HepG2 (cell line): ENCODE results near the gene HAGHL. TPM values are rescaled to one million over a fixed set of nuclear protein-coding genes. Genes with fewer than 3 reads are reported as not detected.
A peak's percentile ranks its signal among the peaks of the same experiment; 100 is the strongest.

Experiments
- CAMTA2 ChIP-seq: sonication (generic); formaldehyde crosslinking; IDR thresholded peaks from 2 replicates; pipeline ENCODE4 v1.4.0; 2020; ENCODE audit warnings: mild to moderate bottlenecking, missing genetic modification reagents, borderline replicate concordance
- FOSL2 ChIP-seq: sonication (generic); formaldehyde crosslinking; IDR thresholded peaks from 2 replicates; pipeline ENCODE4 v1.4.0; 2020; ENCODE audit warnings: missing genetic modification reagents
- KDM1A ChIP-seq: IDR thresholded peaks from 2 replicates; pipeline ENCODE4 v1.6.1; 2016; ENCODE audit warnings: missing compliant biosample characterization
- KLF16 ChIP-seq, 2 experiments: sonication (generic) in 1 of 2; formaldehyde crosslinking in 1 of 2; IDR thresholded peaks; 2 replicates each; pipeline versions ENCODE4 v1.6.1 to v1.8.0; 2016 to 2023; ENCODE audit warnings: missing genetic modification reagents in 2 of 2, missing compliant biosample characterization in 1 of 2
- NFKBIZ ChIP-seq: IDR thresholded peaks from 2 replicates; pipeline ENCODE4 v1.6.1; 2018; ENCODE audit warnings: missing genetic modification reagents, missing compliant biosample characterization
- NR2F6 ChIP-seq, 2 experiments: IDR thresholded peaks; 2 replicates each; pipeline ENCODE4 v1.6.1; 2016; ENCODE audit warnings: antibody characterized with exemption in 1 of 2, mild to moderate bottlenecking in 1 of 2
- POLR2A ChIP-seq, 2 experiments: IDR thresholded peaks; 2 replicates each; pipeline ENCODE4 v1.6.1; 2011; ENCODE audit warnings: low read depth in 2 of 2, low read length in 2 of 2, mild to moderate bottlenecking in 1 of 2, moderate library complexity in 1 of 2; ENCODE audit not compliant: insufficient read depth in 1 of 2
- U2AF1 ChIP-seq: fragments of 200-400 bp; formaldehyde crosslinking; optimal IDR thresholded peaks from 2 replicates; pipeline ENCODE3; 2017; ENCODE audit warnings: mild to moderate bottlenecking, low read depth, low read length
- ZFY ChIP-seq: sonication (generic); formaldehyde crosslinking; IDR thresholded peaks from 2 replicates; pipeline ENCODE4 v1.4.0; 2020; ENCODE audit warnings: missing genetic modification reagents
- ZIK1 ChIP-seq: sonication (generic); formaldehyde crosslinking; IDR thresholded peaks from 2 replicates; pipeline ENCODE4 v1.5.0; 2020; ENCODE audit warnings: mild to moderate bottlenecking, low read depth, missing genetic modification reagents, borderline replicate concordance
- ZNF180 ChIP-seq: sonication (generic); formaldehyde crosslinking; IDR thresholded peaks from 2 replicates; pipeline ENCODE4 v1.4.0; 2020; ENCODE audit warnings: low read depth, missing genetic modification reagents, borderline replicate concordance
- ZNF441 ChIP-seq: sonication (generic); formaldehyde crosslinking; IDR thresholded peaks from 2 replicates; pipeline ENCODE4 v1.7.0; 2021; ENCODE audit warnings: missing genetic modification reagents, borderline replicate concordance
- ZSCAN31 ChIP-seq: sonication (generic); formaldehyde crosslinking; IDR thresholded peaks from 2 replicates; pipeline ENCODE4 v1.5.0; 2020; ENCODE audit warnings: low read depth, mild to moderate bottlenecking, missing genetic modification reagents
- polyA plus RNA-seq, 8 experiments: library from polyadenylated mRNA; depleted of rRNA in 3 of 8; stranded (reverse) in 7 of 8; unstranded in 1 of 8; fragments of >200 nt; fragmentation: Illumina TruSeq in 4 of 8; extraction: Trizol in 4 of 8; gene quantifications; 2 replicates each; pipeline versions ENCODE4 v1.2.1 to v1.2.3, GENCODE V29; 2011 to 2016; ENCODE audit warnings: low read depth in 4 of 8, missing spikeins in 1 of 8, mixed read lengths in 1 of 8; ENCODE audit not compliant: insufficient read depth in 1 of 8
- total RNA-seq, 5 experiments: library from RNA; depleted of rRNA; stranded (reverse); fragments of >200 nt; fragmentation: Illumina TruSeq; extraction: Trizol; gene quantifications; 2 replicates each; pipeline ENCODE4 v1.2.3, GENCODE V29; 2016; ENCODE audit warnings: low read depth in 1 of 5
- TF ChIP-seq, protein P1 (sequence below): sonication (generic); formaldehyde crosslinking; IDR thresholded peaks from 2 replicates; pipeline ENCODE4 v1.5.0; 2020; ENCODE audit warnings: missing genetic modification reagents
- TF ChIP-seq, protein P2 (sequence below): sonication (generic); formaldehyde crosslinking; IDR thresholded peaks from 2 replicates; pipeline ENCODE4 v1.9.0; 2021; ENCODE audit warnings: mild to moderate bottlenecking, missing genetic modification reagents
- TF ChIP-seq, protein P3 (sequence below): IDR thresholded peaks from 2 replicates; pipeline ENCODE4 v1.6.1; 2012; ENCODE audit warnings: low read length, improper control_type of control experiment
- TF ChIP-seq, protein P4 (sequence below): sonication (generic); formaldehyde crosslinking; IDR thresholded peaks from 2 replicates; pipeline ENCODE4 v1.4.0; 2020; ENCODE audit warnings: missing genetic modification reagents

Gene HAGHL
- total and polyA plus RNA-seq, 2 of the 13 experiments (the other 11 are each of a cell fraction or from before 2014, with no cell fraction given) = 3.4 to 8.4 TPM

DNA sequence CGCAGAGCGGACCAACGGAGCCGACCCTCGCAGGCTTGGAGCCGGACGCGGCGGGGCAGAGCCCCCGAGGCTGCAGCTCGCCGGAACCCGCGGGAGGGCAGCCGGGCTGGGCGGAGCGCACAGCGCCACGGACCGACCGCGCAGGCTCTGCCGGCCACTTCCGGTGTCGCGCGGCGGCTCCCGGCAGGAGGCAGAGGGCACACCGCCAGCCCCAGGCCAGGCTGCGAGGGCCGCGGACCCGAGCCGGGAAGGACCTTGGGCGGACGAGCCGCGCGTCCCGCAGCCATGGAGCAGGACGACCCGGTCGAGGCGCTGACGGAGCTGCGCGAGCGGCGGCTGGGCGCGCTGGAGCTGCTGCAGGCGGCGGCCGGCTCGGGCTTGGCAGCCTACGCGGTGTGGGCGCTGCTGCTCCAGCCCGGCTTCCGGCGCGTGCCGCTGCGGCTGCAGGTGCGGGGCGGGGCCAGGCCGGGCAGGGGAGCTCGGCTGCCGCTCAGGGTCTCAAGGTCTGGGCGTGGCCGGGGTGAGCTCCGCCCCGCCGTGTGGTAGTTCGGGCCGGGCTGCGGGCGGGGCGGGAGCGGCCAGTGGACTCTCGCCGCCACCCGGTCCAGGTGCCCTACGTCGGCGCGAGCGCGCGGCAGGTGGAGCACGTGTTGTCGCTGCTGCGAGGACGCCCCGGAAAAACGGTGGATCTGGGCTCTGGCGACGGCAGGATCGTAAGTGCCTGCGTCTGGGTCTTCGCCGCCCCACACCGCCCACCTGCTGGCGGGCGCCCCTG, 5.7 kb upstream of the HAGHL start, which contains the start of gene ANTKMT (continued):
- no peak for TF ChIP-seq FOSL2 (CRISPR knock-in tag)
- no peak for TF ChIP-seq NFKBIZ
- TF ChIP-seq, protein P1, sequence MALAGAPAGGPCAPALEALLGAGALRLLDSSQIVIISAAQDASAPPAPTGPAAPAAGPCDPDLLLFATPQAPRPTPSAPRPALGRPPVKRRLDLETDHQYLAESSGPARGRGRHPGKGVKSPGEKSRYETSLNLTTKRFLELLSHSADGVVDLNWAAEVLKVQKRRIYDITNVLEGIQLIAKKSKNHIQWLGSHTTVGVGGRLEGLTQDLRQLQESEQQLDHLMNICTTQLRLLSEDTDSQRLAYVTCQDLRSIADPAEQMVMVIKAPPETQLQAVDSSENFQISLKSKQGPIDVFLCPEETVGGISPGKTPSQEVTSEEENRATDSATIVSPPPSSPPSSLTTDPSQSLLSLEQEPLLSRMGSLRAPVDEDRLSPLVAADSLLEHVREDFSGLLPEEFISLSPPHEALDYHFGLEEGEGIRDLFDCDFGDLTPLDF (CRISPR knock-in tag) = peak; percentile 55; the same call in 1 of the 2 replicates
- peak; percentile 77 for TF ChIP-seq ZIK1 (CRISPR knock-in tag)
- TF ChIP-seq ZNF441 = no peak; the same call in 1 of the 2 replicates
- peak; percentile 82 to 88 for TF ChIP-seq POLR2A (IDR thresholded peaks at IDR 0.05; ENCODE audit: insufficient read depth in 1 of 2, low read depth in 2 of 2, low read length in 2 of 2)
- TF ChIP-seq KLF16 (CRISPR knock-in tag; IDR thresholded peaks at IDR 0.05) = peak in 1 of 2 experiments; percentile 1; a peak in 1 of 4 replicates
- TF ChIP-seq ZNF180 = no peak
- peak; percentile 76 for TF ChIP-seq ZSCAN31 (CRISPR knock-in tag)
- TF ChIP-seq, protein P2, sequence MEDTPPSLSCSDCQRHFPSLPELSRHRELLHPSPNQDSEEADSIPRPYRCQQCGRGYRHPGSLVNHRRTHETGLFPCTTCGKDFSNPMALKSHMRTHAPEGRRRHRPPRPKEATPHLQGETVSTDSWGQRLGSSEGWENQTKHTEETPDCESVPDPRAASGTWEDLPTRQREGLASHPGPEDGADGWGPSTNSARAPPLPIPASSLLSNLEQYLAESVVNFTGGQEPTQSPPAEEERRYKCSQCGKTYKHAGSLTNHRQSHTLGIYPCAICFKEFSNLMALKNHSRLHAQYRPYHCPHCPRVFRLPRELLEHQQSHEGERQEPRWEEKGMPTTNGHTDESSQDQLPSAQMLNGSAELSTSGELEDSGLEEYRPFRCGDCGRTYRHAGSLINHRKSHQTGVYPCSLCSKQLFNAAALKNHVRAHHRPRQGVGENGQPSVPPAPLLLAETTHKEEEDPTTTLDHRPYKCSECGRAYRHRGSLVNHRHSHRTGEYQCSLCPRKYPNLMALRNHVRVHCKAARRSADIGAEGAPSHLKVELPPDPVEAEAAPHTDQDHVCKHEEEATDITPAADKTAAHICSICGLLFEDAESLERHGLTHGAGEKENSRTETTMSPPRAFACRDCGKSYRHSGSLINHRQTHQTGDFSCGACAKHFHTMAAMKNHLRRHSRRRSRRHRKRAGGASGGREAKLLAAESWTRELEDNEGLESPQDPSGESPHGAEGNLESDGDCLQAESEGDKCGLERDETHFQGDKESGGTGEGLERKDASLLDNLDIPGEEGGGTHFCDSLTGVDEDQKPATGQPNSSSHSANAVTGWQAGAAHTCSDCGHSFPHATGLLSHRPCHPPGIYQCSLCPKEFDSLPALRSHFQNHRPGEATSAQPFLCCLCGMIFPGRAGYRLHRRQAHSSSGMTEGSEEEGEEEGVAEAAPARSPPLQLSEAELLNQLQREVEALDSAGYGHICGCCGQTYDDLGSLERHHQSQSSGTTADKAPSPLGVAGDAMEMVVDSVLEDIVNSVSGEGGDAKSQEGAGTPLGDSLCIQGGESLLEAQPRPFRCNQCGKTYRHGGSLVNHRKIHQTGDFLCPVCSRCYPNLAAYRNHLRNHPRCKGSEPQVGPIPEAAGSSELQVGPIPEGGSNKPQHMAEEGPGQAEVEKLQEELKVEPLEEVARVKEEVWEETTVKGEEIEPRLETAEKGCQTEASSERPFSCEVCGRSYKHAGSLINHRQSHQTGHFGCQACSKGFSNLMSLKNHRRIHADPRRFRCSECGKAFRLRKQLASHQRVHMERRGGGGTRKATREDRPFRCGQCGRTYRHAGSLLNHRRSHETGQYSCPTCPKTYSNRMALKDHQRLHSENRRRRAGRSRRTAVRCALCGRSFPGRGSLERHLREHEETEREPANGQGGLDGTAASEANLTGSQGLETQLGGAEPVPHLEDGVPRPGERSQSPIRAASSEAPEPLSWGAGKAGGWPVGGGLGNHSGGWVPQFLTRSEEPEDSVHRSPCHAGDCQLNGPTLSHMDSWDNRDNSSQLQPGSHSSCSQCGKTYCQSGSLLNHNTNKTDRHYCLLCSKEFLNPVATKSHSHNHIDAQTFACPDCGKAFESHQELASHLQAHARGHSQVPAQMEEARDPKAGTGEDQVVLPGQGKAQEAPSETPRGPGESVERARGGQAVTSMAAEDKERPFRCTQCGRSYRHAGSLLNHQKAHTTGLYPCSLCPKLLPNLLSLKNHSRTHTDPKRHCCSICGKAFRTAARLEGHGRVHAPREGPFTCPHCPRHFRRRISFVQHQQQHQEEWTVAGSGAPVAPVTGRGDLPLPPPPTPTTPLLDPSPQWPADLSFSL (CRISPR knock-in tag) = no peak
- TF ChIP-seq CAMTA2 (CRISPR knock-in tag) = 0 out of 2 replicates have a peak, but pooled peaks have one; percentile 82
- TF ChIP-seq, protein P3, sequence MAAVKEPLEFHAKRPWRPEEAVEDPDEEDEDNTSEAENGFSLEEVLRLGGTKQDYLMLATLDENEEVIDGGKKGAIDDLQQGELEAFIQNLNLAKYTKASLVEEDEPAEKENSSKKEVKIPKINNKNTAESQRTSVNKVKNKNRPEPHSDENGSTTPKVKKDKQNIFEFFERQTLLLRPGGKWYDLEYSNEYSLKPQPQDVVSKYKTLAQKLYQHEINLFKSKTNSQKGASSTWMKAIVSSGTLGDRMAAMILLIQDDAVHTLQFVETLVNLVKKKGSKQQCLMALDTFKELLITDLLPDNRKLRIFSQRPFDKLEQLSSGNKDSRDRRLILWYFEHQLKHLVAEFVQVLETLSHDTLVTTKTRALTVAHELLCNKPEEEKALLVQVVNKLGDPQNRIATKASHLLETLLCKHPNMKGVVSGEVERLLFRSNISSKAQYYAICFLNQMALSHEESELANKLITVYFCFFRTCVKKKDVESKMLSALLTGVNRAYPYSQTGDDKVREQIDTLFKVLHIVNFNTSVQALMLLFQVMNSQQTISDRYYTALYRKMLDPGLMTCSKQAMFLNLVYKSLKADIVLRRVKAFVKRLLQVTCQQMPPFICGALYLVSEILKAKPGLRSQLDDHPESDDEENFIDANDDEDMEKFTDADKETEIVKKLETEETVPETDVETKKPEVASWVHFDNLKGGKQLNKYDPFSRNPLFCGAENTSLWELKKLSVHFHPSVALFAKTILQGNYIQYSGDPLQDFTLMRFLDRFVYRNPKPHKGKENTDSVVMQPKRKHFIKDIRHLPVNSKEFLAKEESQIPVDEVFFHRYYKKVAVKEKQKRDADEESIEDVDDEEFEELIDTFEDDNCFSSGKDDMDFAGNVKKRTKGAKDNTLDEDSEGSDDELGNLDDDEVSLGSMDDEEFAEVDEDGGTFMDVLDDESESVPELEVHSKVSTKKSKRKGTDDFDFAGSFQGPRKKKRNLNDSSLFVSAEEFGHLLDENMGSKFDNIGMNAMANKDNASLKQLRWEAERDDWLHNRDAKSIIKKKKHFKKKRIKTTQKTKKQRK = no peak
- TF ChIP-seq U2AF1 = no peak
- TF ChIP-seq, protein P4, sequence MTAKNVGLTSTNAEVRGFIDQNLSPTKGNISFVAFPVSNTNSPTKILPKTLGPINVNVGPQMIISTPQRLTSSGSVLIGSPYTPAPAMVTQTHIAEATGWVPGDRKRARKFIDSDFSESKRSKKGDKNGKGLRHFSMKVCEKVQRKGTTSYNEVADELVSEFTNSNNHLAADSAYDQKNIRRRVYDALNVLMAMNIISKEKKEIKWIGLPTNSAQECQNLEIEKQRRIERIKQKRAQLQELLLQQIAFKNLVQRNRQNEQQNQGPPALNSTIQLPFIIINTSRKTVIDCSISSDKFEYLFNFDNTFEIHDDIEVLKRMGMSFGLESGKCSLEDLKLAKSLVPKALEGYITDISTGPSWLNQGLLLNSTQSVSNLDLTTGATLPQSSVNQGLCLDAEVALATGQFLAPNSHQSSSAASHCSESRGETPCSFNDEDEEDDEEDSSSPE (CRISPR knock-in tag) = peak; percentile 63; the same call in 1 of the 2 replicates
- TF ChIP-seq KDM1A (CRISPR knock-in tag) = no peak
- TF ChIP-seq NR2F6 (IDR thresholded peaks at IDR 0.05) = no peak
- TF ChIP-seq NR2F6 (CRISPR knock-in tag; IDR thresholded peaks at IDR 0.05) = no peak
- TF ChIP-seq ZFY (CRISPR knock-in tag) = peak; percentile 99
